ENCODE measurements around the gene INPP4A. TPM values are rescaled to one million over a fixed set of nuclear protein-coding genes. Genes with fewer than 3 reads are reported as not detected.

The INPP4A gene
- total RNA-seq, 2 donors from 2014 or later = 10.9 to 12.2 TPM

DNA sequence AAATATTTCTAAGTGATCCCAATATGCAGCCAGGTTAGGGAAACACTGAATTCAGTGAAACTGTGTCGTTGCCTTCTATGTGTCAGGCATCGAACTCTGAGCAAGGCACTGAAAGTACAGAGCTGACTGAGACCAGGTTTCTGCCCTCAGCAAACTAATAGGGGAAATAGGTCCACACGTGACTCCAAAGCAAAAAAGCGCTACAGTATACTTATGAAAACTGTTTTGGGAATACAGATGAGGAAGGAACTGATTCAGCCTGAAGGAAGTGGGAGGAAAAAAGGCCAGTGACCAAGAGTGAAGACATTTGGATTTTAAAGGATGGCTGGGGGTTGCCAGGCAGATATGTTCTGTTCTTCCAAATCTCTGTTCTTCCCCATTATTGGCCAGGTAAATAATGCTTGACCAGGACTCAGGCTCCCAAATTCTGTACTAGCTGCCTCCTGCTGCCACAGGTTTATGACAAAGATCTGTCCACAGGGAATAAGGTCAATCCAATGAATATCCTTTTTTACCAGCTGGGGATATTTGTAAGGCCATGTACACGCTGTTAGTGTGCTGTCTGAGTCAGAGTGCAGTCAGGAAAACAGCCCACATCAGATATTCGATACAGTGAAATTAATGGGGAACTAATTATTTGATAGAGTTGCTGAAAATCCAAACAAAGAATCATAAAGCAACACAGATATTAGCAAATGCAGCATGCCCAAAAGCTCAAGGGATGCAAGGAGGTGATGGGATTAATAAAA, 24.5 kb upstream of the INPP4A start:
- Histone ChIP-seq H3K4me1 (no peaks in the 10 kb centered on the region), H3K27ac (no peak overlapping the region), H3K9me3 (peaks cover 0 to under 1% (median 0%) of the 10 kb centered on the region in 3 donors), H3K27me3 (no peaks in the 10 kb centered on the region), H3K36me3 (replicated peaks in 1 of 2; ENCODE audit: insufficient read depth in 1 of 2, low read depth in 2 of 2) (no peaks in the 10 kb centered on the region), H3K4me3 (no peak overlapping the region)
- TF ChIP-seq POLR2A (IDR thresholded peaks at IDR 0.05) = no peak
- no peak for DNase-seq
- 62 to 63% methylated on average over 6 of the region's 6 CpGs for WGBS, 2 donors
- intact Hi-C loops (cut with DNase I) = no loop called here
- ATAC-seq = no peak

DNA sequence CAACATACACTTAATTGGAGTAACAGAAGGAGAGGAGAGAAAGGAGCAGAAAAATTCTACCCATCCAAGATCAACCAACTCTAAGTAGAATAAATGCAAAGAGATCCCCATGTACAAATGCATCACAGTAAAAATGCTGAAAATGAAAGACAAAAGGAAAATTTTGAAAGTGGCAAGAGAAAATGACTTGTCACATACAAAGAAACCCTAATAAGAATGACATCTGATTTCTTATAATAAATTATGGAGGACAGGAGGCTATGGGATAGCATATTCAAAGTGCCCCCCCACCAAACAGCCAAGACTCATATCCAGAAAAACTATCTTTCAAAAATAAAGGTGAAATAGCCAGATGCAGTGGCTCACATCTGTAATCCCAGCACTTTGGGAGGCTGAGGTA, 22.2 kb upstream of the INPP4A start:
- no peaks in the 10 kb centered on the region for H3K4me1 ChIP-seq
- intact Hi-C loops (cut with DNase I) = no loop called here
- no peaks in the 10 kb centered on the region for H3K9me3 ChIP-seq
- no peak overlapping the region for H3K4me3 ChIP-seq
- no peak overlapping the region for H3K27ac ChIP-seq
- no peak for ATAC-seq
- H3K27me3 ChIP-seq = no peaks in the 10 kb centered on the region
- no peak for DNase-seq
- H3K36me3 ChIP-seq (replicated peaks in 1 of 2; ENCODE audit: insufficient read depth in 1 of 2, low read depth in 2 of 2) = no peaks in the 10 kb centered on the region
- TF ChIP-seq CTCF (IDR thresholded peaks at IDR 0.05) = no peak
- TF ChIP-seq POLR2A (IDR thresholded peaks at IDR 0.05) = no peak

- TF ChIP-seq CTCF (IDR thresholded peaks at IDR 0.05) (no peak), POLR2A (IDR thresholded peaks at IDR 0.05) (no peak)
- intact Hi-C loops (cut with DNase I) = no loop called here
- Histone ChIP-seq H3K4me1 (no peaks in the 10 kb centered on the region), H3K27ac (no peak overlapping the region), H3K9me3 (no peaks in the 10 kb centered on the region), H3K27me3 (no peaks in the 10 kb centered on the region), H3K36me3 (replicated peaks in 1 of 2; ENCODE audit: insufficient read depth in 1 of 2, low read depth in 2 of 2) (no peaks in the 10 kb centered on the region), H3K4me3 (no peak overlapping the region)
- ATAC-seq (no peak), DNase-seq (no peak)
- 83 to 89% methylated on average over 5 of the region's 5 CpGs for WGBS, 2 donors
These were observed 17.9 kb upstream of the INPP4A start for GRCh38 chr2:98426771-98427170.

DNA sequence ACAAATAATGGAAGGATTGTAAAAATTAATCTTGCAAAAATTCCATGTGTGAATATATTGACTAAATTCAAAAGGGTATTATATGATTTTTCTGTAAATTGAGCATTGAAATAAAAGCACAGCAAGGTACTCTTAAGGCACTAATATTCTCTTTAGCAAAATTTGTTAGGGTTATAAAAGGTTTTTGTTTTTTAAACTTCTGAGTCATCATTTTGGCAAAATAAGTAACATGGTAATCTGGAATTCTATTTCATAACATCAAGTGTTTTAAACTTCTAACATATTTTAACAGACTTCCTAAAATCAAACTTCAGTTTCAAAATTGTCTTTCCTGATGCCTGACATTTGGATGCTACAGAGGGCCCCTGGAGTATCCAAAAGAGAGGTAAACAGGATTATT, 12.5 kb upstream of the INPP4A start:
- no peaks in the 10 kb centered on the region for H3K9me3 ChIP-seq
- H3K27me3 ChIP-seq = no peaks in the 10 kb centered on the region
- intact Hi-C loops (cut with DNase I) = no loop called here
- ATAC-seq = no peak
- TF ChIP-seq CTCF (IDR thresholded peaks at IDR 0.05) (no peak), POLR2A (IDR thresholded peaks at IDR 0.05) (no peak)
- no peak overlapping the region for H3K4me3 ChIP-seq
- no peaks in the 10 kb centered on the region for H3K36me3 ChIP-seq (replicated peaks in 1 of 2; ENCODE audit: insufficient read depth in 1 of 2, low read depth in 2 of 2)
- DNase-seq = no peak
- H3K4me1 ChIP-seq = no peaks in the 10 kb centered on the region
- H3K27ac ChIP-seq = no peak overlapping the region

GRCh38 chr2:98433363-98433964, 11.2 kb upstream of the INPP4A start:
- Histone ChIP-seq H3K4me3 (no peak overlapping the region), H3K36me3 (replicated peaks in 1 of 2; ENCODE audit: insufficient read depth in 1 of 2, low read depth in 2 of 2) (no peaks in the 10 kb centered on the region), H3K9me3 (no peaks in the 10 kb centered on the region), H3K27ac (no peak overlapping the region), H3K4me1 (no peaks in the 10 kb centered on the region), H3K27me3 (no peaks in the 10 kb centered on the region)
- 84 to 91% methylated on average over 2 of the region's 2 CpGs for WGBS, 2 donors
- DNase-seq (no peak), ATAC-seq (no peak)
- intact Hi-C loops (cut with DNase I) = no loop called here
- no peak for TF ChIP-seq POLR2A (IDR thresholded peaks at IDR 0.05)
- TF ChIP-seq CTCF (IDR thresholded peaks at IDR 0.05) = no peak
